GM04504 (cell line): ENCODE data around the gene INF2.
"Not testable (repeated sequence)": the region's sequence is repeated elsewhere in the genome, so short reads cannot be mapped to it uniquely, and the experiment has no call there.

Source experiments
- DNase-seq: peaks from one replicate; pipeline ENCODE4 v3.0.0-alpha.2; 2012; ENCODE audit warnings: low read depth

The INF2 gene

GRCh38 chr14:104689109-104689880 lies at the start of gene INF2:
Gene INF2 (plus strand): TSS chr14:104689618. CDS start chr14:104701366, 11,748 bp downstream.
- DNase-seq, result no peak

- DNase-seq, result peak; percentile 10
These were observed 49.4 kb upstream of the INF2 start for GRCh38 chr14:104639885-104640548.

- DNase-seq, result no peak
These were observed 48.7 kb upstream of the INF2 start for GRCh38 chr14:104640681-104641080.

GRCh38 chr14:104641753-104642539 lies 47.5 kb upstream of the INF2 start:
- DNase-seq, result no peak

GRCh38 chr14:104642540-104642868 lies 46.9 kb upstream of the INF2 start:
- DNase-seq, result no peak

GRCh38 chr14:104643306-104643705 lies 46.1 kb upstream of the INF2 start:
- no peak for DNase-seq

- no peak for DNase-seq
These were observed 45.3 kb upstream of the INF2 start for GRCh38 chr14:104644091-104644635.

GRCh38 chr14:104644656-104645378 lies 44.6 kb upstream of the INF2 start:
- no peak for DNase-seq

GRCh38 chr14:104647467-104648043 lies 41.9 kb upstream of the INF2 start:
- no peak for DNase-seq

GRCh38 chr14:104650057-104650980 lies 39.1 kb upstream of the INF2 start:
- DNase-seq, result peak; percentile 25

- DNase-seq, result no peak
These were observed 38.2 kb upstream of the INF2 start for GRCh38 chr14:104650981-104651875.

GRCh38 chr14:104651876-104652260 lies 37.5 kb upstream of the INF2 start:
- DNase-seq, result no peak

- DNase-seq, result no peak
These were observed 37.0 kb upstream of the INF2 start for GRCh38 chr14:104652386-104652785.

- not testable (repeated sequence) for DNase-seq
These were observed 36.1 kb upstream of the INF2 start for GRCh38 chr14:104653130-104653920.

GRCh38 chr14:104654119-104654518 lies 35.3 kb upstream of the INF2 start:
- DNase-seq, result no peak

- no peak for DNase-seq
These were observed 34.1 kb upstream of the INF2 start for GRCh38 chr14:104655128-104655848.

- DNase-seq, result no peak
These were observed 33.3 kb upstream of the INF2 start for GRCh38 chr14:104656014-104656714.
